GM23338 (cell line): ENCODE data around the gene TMEM44. TPM values are rescaled to one million over a fixed set of nuclear protein-coding genes. Genes with fewer than 3 reads are reported as not detected.

Experiments used
- ATAC-seq: fragments of 200-7000 bp; cut with Tn5 transposase; 3 replicates; pipeline ENCODE4 v1.9.1; 2020
- DNase-seq: peaks from one replicate; pipeline ENCODE4 v3.0.0-alpha.2; 2015; ENCODE audit warnings: low spot score
- H2AFZ ChIP-seq: fragments of 200-600 bp; sonication (generic); 2 replicates; pipeline ENCODE4 v1.8.0; 2016; ENCODE audit warnings: antibody characterized with exemption, mild to moderate bottlenecking, moderate library complexity
- H3F3A ChIP-seq: fragments of 200-600 bp; sonication (generic); replicated peaks from 2 replicates; pipeline ENCODE4 v1.8.0; 2017; ENCODE audit warnings: antibody characterized with exemption, mixed run types, low read depth
- H3K27ac ChIP-seq: fragments of 200-600 bp; sonication (generic); 2 replicates; pipeline ENCODE4 v1.6.1; 2016; ENCODE audit warnings: low read depth
- H3K27me3 ChIP-seq: fragments of 200-600 bp; sonication (generic); 2 replicates; pipeline ENCODE4 v1.8.0; 2016; ENCODE audit warnings: mild to moderate bottlenecking, mixed run types, moderate library complexity; ENCODE audit not compliant: insufficient read depth
- H3K36me3 ChIP-seq: fragments of 200-600 bp; sonication (generic); 2 replicates; pipeline ENCODE4 v1.8.0; 2016; ENCODE audit warnings: mild to moderate bottlenecking; ENCODE audit not compliant: insufficient read depth
- H3K4me1 ChIP-seq: fragments of 200-600 bp; sonication (generic); 2 replicates; pipeline ENCODE4 v1.8.0; 2016; ENCODE audit warnings: mild to moderate bottlenecking, moderate library complexity; ENCODE audit not compliant: insufficient read depth
- H3K4me2 ChIP-seq: fragments of 200-600 bp; sonication (generic); 2 replicates; pipeline ENCODE4 v1.7.1; 2017; ENCODE audit warnings: mixed run types
- H3K4me3 ChIP-seq: fragments of 200-600 bp; sonication (generic); 2 replicates; pipeline ENCODE4 v1.6.1; 2016; ENCODE audit warnings: mixed run types
- H3K79me2 ChIP-seq: fragments of 200-600 bp; sonication (generic); replicated peaks from 2 replicates; pipeline ENCODE4 v1.8.0; 2017; ENCODE audit warnings: mild to moderate bottlenecking; ENCODE audit not compliant: insufficient read depth
- H3K9me2 ChIP-seq: fragments of 200-600 bp; sonication (generic); 2 replicates; pipeline ENCODE4 v1.8.0; 2017; ENCODE audit not compliant: insufficient read depth
- H4K20me1 ChIP-seq: fragments of 200-600 bp; sonication (generic); replicated peaks from 2 replicates; pipeline ENCODE4 v1.8.0; 2017; ENCODE audit warnings: mild to moderate bottlenecking; ENCODE audit not compliant: insufficient read depth
- H3K27ac Mint-ChIP-seq: 2 replicates; pipeline ENCODE4 v1.8.0; 2020; ENCODE audit warnings: inconsistent platforms, mild to moderate bottlenecking, moderate library complexity, mixed read lengths
- H3K27me3 Mint-ChIP-seq: 3 replicates; pipeline ENCODE4 v1.8.0; 2022; ENCODE audit warnings: low read depth, mild to moderate bottlenecking, moderate library complexity, mixed read lengths, inconsistent platforms; ENCODE audit not compliant: insufficient read depth, poor library complexity
- H3K36me3 Mint-ChIP-seq: 3 replicates; pipeline ENCODE4 v1.8.0; 2021; ENCODE audit warnings: low read depth, mild to moderate bottlenecking, inconsistent platforms, moderate library complexity, mixed read lengths
- H3K4me1 Mint-ChIP-seq: 3 replicates; pipeline ENCODE4 v1.8.0; 2020; ENCODE audit warnings: mild to moderate bottlenecking, inconsistent platforms, mixed read lengths
- H3K4me3 Mint-ChIP-seq: 3 replicates; pipeline ENCODE4 v1.8.0; 2021; ENCODE audit warnings: moderate library complexity, mild to moderate bottlenecking, inconsistent platforms, mixed read lengths
- H3K9me3 Mint-ChIP-seq: 3 replicates; pipeline ENCODE4 v1.8.0; 2020; ENCODE audit warnings: moderate library complexity, mild to moderate bottlenecking, inconsistent platforms, mixed read lengths
- CTCF ChIP-seq, 2 experiments: fragments of 200-600 bp in 1 of 2; sonication (generic) in 1 of 2; conservative IDR thresholded peaks; 2 replicates each; pipeline versions ENCODE4 v1.5.1 to v1.6.1; 2016 to 2017; ENCODE audit warnings: antibody characterized with exemption in 2 of 2, low read depth in 2 of 2, mild to moderate bottlenecking in 2 of 2, moderate library complexity in 1 of 2
- ETS1 ChIP-seq: IDR thresholded peaks from 2 replicates; pipeline ENCODE4 v1.6.1; 2016; ENCODE audit warnings: antibody characterized with exemption
- EZH2 ChIP-seq: fragments of 200-600 bp; sonication (generic); IDR thresholded peaks from one replicate; pipeline ENCODE4 v1.8.0; 2017; ENCODE audit warnings: antibody characterized with exemption, mild to moderate bottlenecking, low read depth; ENCODE audit not compliant: unreplicated experiment
- EZH2phosphoT487 ChIP-seq: fragments of 200-600 bp; sonication (generic); IDR thresholded peaks from one replicate; pipeline ENCODE4 v1.8.1; 2018; ENCODE audit warnings: antibody characterized with exemption; ENCODE audit not compliant: unreplicated experiment
- JUNB ChIP-seq: IDR thresholded peaks from one replicate; pipeline ENCODE4 v1.6.1; 2016; ENCODE audit warnings: antibody characterized with exemption; ENCODE audit not compliant: unreplicated experiment
- POLR2AphosphoS5 ChIP-seq: IDR thresholded peaks from 2 replicates; pipeline ENCODE4 v1.6.1; 2016; ENCODE audit warnings: antibody characterized with exemption, low read depth
- ZNF331 ChIP-seq: fragments of 250-450 bp; sonication (Bioruptor Pico); IDR thresholded peaks from 2 replicates; pipeline ENCODE4 v1.5.0; 2020; ENCODE audit warnings: low read depth, mild to moderate bottlenecking, moderate library complexity
- long read RNA-seq: library from polyadenylated mRNA; unstranded; transcript quantifications from one replicate; pipeline ENCODE4 v2.0.0, GENCODE V29; 2020; ENCODE audit not compliant: unreplicated experiment
- polyA plus RNA-seq: library from polyadenylated mRNA; unstranded; fragments of >200 nt; fragmentation: Nextera tagmentation; extraction: Ambion mirVana; gene quantifications from 2 replicates; pipeline ENCODE4 v1.2.1, GENCODE V29; 2016
- total RNA-seq: library from RNA; depleted of rRNA; stranded (reverse); fragments of >200 nt; shearing (Covaris generic); gene quantifications from 2 replicates; pipeline ENCODE4 v1.2.3, GENCODE V29; 2014; rRNA removed

Gene TMEM44
- total RNA-seq, result 10.5 and 11.3 TPM in 2 replicates
- 9.4 and 10.0 TPM in 2 replicates for polyA plus RNA-seq
- long read RNA-seq, partial matches to known transcripts, result 1 of 1 reads
- long read RNA-seq, other reads (novel, unspliced or antisense), result 0 of 1 reads

- Histone ChIP-seq H3K36me3 (no peaks in the 10 kb centered on the region), H3K79me2 (no peaks in the 10 kb centered on the region), H3K9me2 (no peaks in the 10 kb centered on the region), H3K4me2 (peak within 1 kb of the TSS; percentile 88), H2AFZ (peak within 1 kb of the TSS; percentile 97), H3K27ac (peak within 1 kb of the TSS; percentile 81), H3F3A (no peaks in the 10 kb centered on the region), H3K27me3 (0 out of 2 replicates have a peak, but pooled peaks cover 4% of the 10 kb centered on the region), H3K4me3 (peak within 1 kb of the TSS; percentile 80), H4K20me1 (no peaks in the 10 kb centered on the region), H3K4me1 (0 out of 2 replicates have a peak, but pooled peaks cover 4% of the 10 kb centered on the region)
- Mint-ChIP-seq H3K27me3 (peaks cover 10% of the 10 kb centered on the region), H3K27ac (peak within 1 kb of the TSS; percentile 81; the same call in 1 of the 2 replicates), H3K4me1 (no peaks in the 10 kb centered on the region; the same call in 2 of the 3 replicates), H3K4me3 (peak within 1 kb of the TSS; percentile 87), H3K9me3 (peaks cover 17% of the 10 kb centered on the region), H3K36me3 (peaks cover 24% of the 10 kb centered on the region)
- peak; percentile 88 for DNase-seq
- TF ChIP-seq EZH2, result no peak
- TF ChIP-seq POLR2AphosphoS5, result peak; percentile 76
- TF ChIP-seq ZNF331 (CRISPR knock-in tag), result no peak
- peak; percentile 51 to 72 for TF ChIP-seq CTCF (conservative IDR thresholded peaks at IDR 0.05; ENCODE audit: low read depth in 2 of 2)
- peak; percentile 55 for TF ChIP-seq ETS1
- no peak for TF ChIP-seq JUNB
- peak; percentile 90 for ATAC-seq
Observed at GRCh38 chr3:194633349-194634004, at the start of gene TMEM44. Gene TMEM44, minus strand, starts transcription at chr3:194633419. Its CDS starts 204 bp downstream, at chr3:194633215.

- Mint-ChIP-seq H3K4me1 (peaks cover 12% of the 10 kb centered on the region), H3K27me3 (peaks cover 29% of the 10 kb centered on the region), H3K27ac (no peak overlapping the region), H3K4me3 (no peak overlapping the region; the same call in 2 of the 3 replicates), H3K9me3 (no peaks in the 10 kb centered on the region), H3K36me3 (no peaks in the 10 kb centered on the region)
- DNase-seq (peak; percentile 90), ATAC-seq (peak; percentile 17)
- Histone ChIP-seq H3K9me2 (no peaks in the 10 kb centered on the region), H3K4me1 (no peaks in the 10 kb centered on the region; the same call in 1 of the 2 replicates), H3K79me2 (no peaks in the 10 kb centered on the region), H4K20me1 (no peaks in the 10 kb centered on the region; the same call in 1 of the 2 replicates), H3K36me3 (no peaks in the 10 kb centered on the region), H3F3A (no peaks in the 10 kb centered on the region; the same call in 1 of the 2 replicates), H3K4me2 (no peak overlapping the region), H3K4me3 (no peak overlapping the region), H2AFZ (no peak overlapping the region), H3K27ac (no peak overlapping the region), H3K27me3 (peaks cover 43% of the 10 kb centered on the region)
- TF ChIP-seq EZH2, result no peak
- TF ChIP-seq CTCF (conservative IDR thresholded peaks at IDR 0.05; ENCODE audit: low read depth in 2 of 2), result peak; percentile 85 to 93
- TF ChIP-seq ZNF331 (CRISPR knock-in tag), result no peak
- no peak for TF ChIP-seq EZH2phosphoT487
- no peak for TF ChIP-seq POLR2AphosphoS5
Observed at GRCh38 chr3:194682694-194683310, 49.6 kb upstream of the TMEM44 start.
